Neural progenitor cell (in vitro differentiated cells): Measurements from ENCODE around the gene ARFGAP3. TPM values are rescaled to one million over a fixed set of nuclear protein-coding genes. Genes with fewer than 3 reads are reported as not detected.

ENCODE experiments used
- DNase-seq: peaks from one replicate; pipeline ENCODE4 v3.0.0-alpha.2; 2016; ENCODE audit warnings: low spot score
- H2AFZ ChIP-seq: fragments of 200-600 bp; sonication (generic); replicated peaks from 2 replicates; pipeline ENCODE4 v1.6.1; 2016; ENCODE audit warnings: antibody characterized with exemption
- H3F3A ChIP-seq: fragments of 200-600 bp; sonication (generic); 2 replicates; pipeline ENCODE4 v1.6.1; 2016; ENCODE audit warnings: antibody characterized with exemption, low read depth
- H3K27ac ChIP-seq: fragments of 200-600 bp; sonication (generic); 2 replicates; pipeline ENCODE4 v1.5.1; 2016; ENCODE audit warnings: mild to moderate bottlenecking
- H3K27me3 ChIP-seq: fragments of 200-600 bp; sonication (generic); 2 replicates; pipeline ENCODE4 v1.6.1; 2016; ENCODE audit warnings: mild to moderate bottlenecking, moderate library complexity
- H3K36me3 ChIP-seq: fragments of 200-600 bp; sonication (generic); 2 replicates; pipeline ENCODE4 v1.5.1; 2016
- H3K4me1 ChIP-seq: fragments of 200-600 bp; sonication (generic); 2 replicates; pipeline ENCODE4 v1.6.1; 2016; ENCODE audit warnings: mixed run types
- H3K4me2 ChIP-seq: fragments of 200-600 bp; sonication (generic); 2 replicates; pipeline ENCODE4 v1.6.1; 2016
- H3K4me3 ChIP-seq: fragments of 200-600 bp; sonication (generic); 2 replicates; pipeline ENCODE4 v1.5.1; 2016
- H3K79me2 ChIP-seq: fragments of 200-600 bp; sonication (generic); 2 replicates; pipeline ENCODE4 v1.6.1; 2016; ENCODE audit warnings: low read depth
- H3K9ac ChIP-seq: fragments of 200-600 bp; sonication (generic); 2 replicates; pipeline ENCODE4 v1.6.1; 2016
- H3K9me3 ChIP-seq: fragments of 200-600 bp; sonication (generic); 2 replicates; pipeline ENCODE4 v1.5.1; 2016; ENCODE audit warnings: low read depth
- H4K20me1 ChIP-seq: fragments of 200-600 bp; sonication (generic); 2 replicates; pipeline ENCODE4 v1.6.1; 2016; ENCODE audit warnings: low read depth
- H3K27ac Mint-ChIP-seq: 3 replicates; pipeline ENCODE4 v1.8.0; 2021; ENCODE audit warnings: mixed read lengths
- H3K27me3 Mint-ChIP-seq: 2 replicates; pipeline ENCODE4 v1.8.0; 2022; ENCODE audit warnings: low read depth, mild to moderate bottlenecking, inconsistent platforms, moderate library complexity, mixed read lengths; ENCODE audit not compliant: insufficient read depth
- H3K36me3 Mint-ChIP-seq: 3 replicates; pipeline ENCODE4 v1.8.0; 2021; ENCODE audit warnings: mixed read lengths
- H3K4me1 Mint-ChIP-seq: 3 replicates; pipeline ENCODE4 v1.8.0; 2021; ENCODE audit warnings: mixed read lengths
- H3K4me3 Mint-ChIP-seq: 3 replicates; pipeline ENCODE4 v1.8.0; 2021; ENCODE audit warnings: mild to moderate bottlenecking, moderate library complexity, mixed read lengths
- H3K9me3 Mint-ChIP-seq: 3 replicates; pipeline ENCODE4 v1.8.0; 2020; ENCODE audit warnings: mixed read lengths
- CTCF ChIP-seq: fragments of 200-600 bp; sonication (generic); IDR thresholded peaks from 2 replicates; pipeline ENCODE4 v1.5.1; 2017; ENCODE audit warnings: antibody characterized with exemption, mild to moderate bottlenecking
- EZH2 ChIP-seq: fragments of 200-600 bp; sonication (generic); IDR thresholded peaks from 2 replicates; pipeline ENCODE4 v1.6.1; 2017; ENCODE audit warnings: antibody characterized with exemption, mild to moderate bottlenecking, moderate library complexity
- EZH2phosphoT487 ChIP-seq: fragments of 200-600 bp; sonication (generic); IDR thresholded peaks from 2 replicates; pipeline ENCODE4 v1.6.1; 2017; ENCODE audit warnings: antibody characterized with exemption
- total RNA-seq: library from RNA; depleted of rRNA; stranded (reverse); fragments of >200 nt; gene quantifications from 2 replicates; pipeline ENCODE4 v1.2.3, GENCODE V29; 2015; ENCODE audit warnings: low replicate concordance

Gene ARFGAP3
- total RNA-seq, 1 donor from 2014 or later: 53.9 TPM

- no peak for TF ChIP-seq EZH2
- no peak for TF ChIP-seq CTCF
- TF ChIP-seq EZH2phosphoT487: no peak
- Histone ChIP-seq H3F3A (no peaks in the 10 kb centered on the region), H3K27ac (no peak overlapping the region), H3K4me2 (no peak overlapping the region), H3K4me3 (no peak overlapping the region), H3K4me1 (peaks cover 2% of the 10 kb centered on the region), H3K79me2 (no peaks in the 10 kb centered on the region), H3K27me3 (no peaks in the 10 kb centered on the region), H3K36me3 (no peaks in the 10 kb centered on the region), H3K9me3 (no peaks in the 10 kb centered on the region), H3K9ac (no peak overlapping the region), H4K20me1 (no peaks in the 10 kb centered on the region), H2AFZ (no peak overlapping the region)
- H3K4me3 Mint-ChIP-seq: no peak overlapping the region
- H3K27me3 Mint-ChIP-seq: peaks cover 5% of the 10 kb centered on the region
- no peak overlapping the region for H3K27ac Mint-ChIP-seq
- H3K4me1 Mint-ChIP-seq: peaks cover 5% of the 10 kb centered on the region
- no peak for DNase-seq
- H3K9me3 Mint-ChIP-seq: no peaks in the 10 kb centered on the region
- no peaks in the 10 kb centered on the region for H3K36me3 Mint-ChIP-seq
Observed at GRCh38 chr22:42777126-42777525, 79.9 kb downstream of the ARFGAP3 start.

- Histone ChIP-seq H3K9me3 (no peaks in the 10 kb centered on the region), H3K4me1 (peaks cover 5% of the 10 kb centered on the region), H3K79me2 (no peaks in the 10 kb centered on the region), H3K27me3 (no peaks in the 10 kb centered on the region), H3K4me3 (no peak overlapping the region), H3K27ac (no peak overlapping the region), H4K20me1 (no peaks in the 10 kb centered on the region), H3K36me3 (no peaks in the 10 kb centered on the region), H3K4me2 (no peak overlapping the region), H3F3A (no peaks in the 10 kb centered on the region), H2AFZ (no peak overlapping the region), H3K9ac (no peak overlapping the region)
- Mint-ChIP-seq H3K4me3 (no peak overlapping the region), H3K27me3 (peaks cover 3% of the 10 kb centered on the region), H3K36me3 (no peaks in the 10 kb centered on the region), H3K9me3 (no peaks in the 10 kb centered on the region), H3K4me1 (peaks cover 18% of the 10 kb centered on the region), H3K27ac (no peak overlapping the region)
- DNase-seq: no peak
- TF ChIP-seq CTCF (no peak), EZH2phosphoT487 (no peak), EZH2 (no peak)
Observed at GRCh38 chr22:42773167-42773566, 83.9 kb downstream of the ARFGAP3 start.

GRCh38 chr22:42772647-42773046 lies 84.4 kb downstream of the ARFGAP3 start:
- Histone ChIP-seq H2AFZ (no peak overlapping the region), H3K9ac (no peak overlapping the region), H3K4me1 (peaks cover 5% of the 10 kb centered on the region), H3K9me3 (no peaks in the 10 kb centered on the region), H3K27ac (no peak overlapping the region), H3F3A (no peaks in the 10 kb centered on the region), H3K4me2 (no peak overlapping the region), H3K79me2 (no peaks in the 10 kb centered on the region), H3K27me3 (no peaks in the 10 kb centered on the region), H3K4me3 (no peak overlapping the region), H4K20me1 (no peaks in the 10 kb centered on the region), H3K36me3 (no peaks in the 10 kb centered on the region)
- no peak overlapping the region for H3K27ac Mint-ChIP-seq
- H3K27me3 Mint-ChIP-seq: peaks cover 3% of the 10 kb centered on the region
- no peaks in the 10 kb centered on the region for H3K9me3 Mint-ChIP-seq
- TF ChIP-seq EZH2phosphoT487: no peak
- no peak for TF ChIP-seq CTCF
- no peak for TF ChIP-seq EZH2
- H3K4me3 Mint-ChIP-seq: no peak overlapping the region
- peaks cover 21% of the 10 kb centered on the region for H3K4me1 Mint-ChIP-seq
- DNase-seq: no peak
- H3K36me3 Mint-ChIP-seq: no peaks in the 10 kb centered on the region
